ENCODE results near the gene FRMD1.

The FRMD1 gene

GRCh38 chr6:168117942-168118341, 38.9 kb upstream of the FRMD1 start:
- Histone ChIP-seq H3K27ac (replicated peaks) (no peak overlapping the region), H3K27me3 (ENCODE audit: insufficient read depth, poor library complexity, severe bottlenecking) (no peaks in the 10 kb centered on the region), H3K4me3 (replicated peaks; ENCODE audit: insufficient read depth, low read length) (no peak overlapping the region)
- no peak for DNase-seq (ENCODE audit: low read depth in 1 of 2, low spot score in 1 of 2)
- TF ChIP-seq CTCF (IDR thresholded peaks at IDR 0.05; ENCODE audit: insufficient read depth, low read length) (no peak), GABPA (IDR thresholded peaks at IDR 0.05; ENCODE audit: low read depth) (no peak)

DNA sequence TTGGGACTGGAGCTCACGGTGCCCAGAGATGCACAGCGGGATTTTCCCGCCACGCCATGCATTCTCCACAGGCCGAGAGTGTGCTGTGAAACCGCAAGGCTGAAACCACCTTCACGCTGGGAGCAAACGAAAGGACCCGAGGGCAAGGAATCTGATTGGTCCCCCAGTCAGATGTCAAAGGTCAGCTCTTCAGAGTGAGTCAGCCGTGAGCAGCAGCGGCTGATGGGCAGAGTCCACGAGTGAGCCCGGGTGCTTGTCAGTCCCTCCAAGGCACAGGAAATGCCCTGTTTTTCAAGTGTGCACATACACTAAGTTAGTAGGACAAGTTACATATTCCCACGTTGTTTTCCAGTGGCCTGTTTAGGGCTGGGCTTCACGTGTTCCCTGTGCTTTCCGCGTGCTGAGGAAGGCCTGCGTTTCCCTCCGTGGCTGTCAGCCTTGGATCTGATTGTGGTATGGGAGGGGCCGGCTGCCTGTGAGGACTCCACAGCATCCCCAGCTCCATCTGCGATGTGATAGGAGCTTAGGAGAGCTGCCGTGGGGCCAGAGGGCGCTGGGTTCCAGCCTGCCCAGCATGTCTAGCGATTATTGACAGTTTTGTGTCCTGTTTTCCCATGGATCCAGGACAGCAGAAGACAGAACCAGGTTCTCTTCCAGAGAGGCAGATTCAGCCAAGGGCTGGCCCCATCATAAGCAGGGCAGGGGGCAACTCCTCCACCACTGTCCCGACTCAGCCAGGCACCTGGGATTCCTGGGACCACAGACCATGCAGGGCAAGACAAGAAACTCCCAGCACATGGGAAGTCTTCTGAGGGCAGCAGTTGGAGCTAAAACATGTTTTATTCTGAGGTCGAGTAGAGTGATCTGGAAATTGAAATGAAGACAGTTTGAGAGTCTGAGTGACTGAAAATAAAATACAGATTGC, 38.2 kb upstream of the FRMD1 start:
- Histone ChIP-seq H3K27ac (replicated peaks) (no peak overlapping the region), H3K27me3 (ENCODE audit: insufficient read depth, poor library complexity, severe bottlenecking) (no peaks in the 10 kb centered on the region), H3K4me3 (replicated peaks; ENCODE audit: insufficient read depth, low read length) (no peak overlapping the region)
- no peak for DNase-seq (ENCODE audit: low read depth in 1 of 2, low spot score in 1 of 2)
- TF ChIP-seq POLR2AphosphoS5 (IDR thresholded peaks at IDR 0.05; ENCODE audit: low read depth): no peak
- no peak for TF ChIP-seq CTCF (IDR thresholded peaks at IDR 0.05; ENCODE audit: insufficient read depth, low read length)
- TF ChIP-seq REST (IDR thresholded peaks at IDR 0.05; ENCODE audit: insufficient replicate concordance, low read depth): no peak
- no peak for TF ChIP-seq SPI1 (IDR thresholded peaks at IDR 0.05; ENCODE audit: borderline replicate concordance, low read depth)
- TF ChIP-seq GABPA (IDR thresholded peaks at IDR 0.05; ENCODE audit: low read depth): no peak

DNA sequence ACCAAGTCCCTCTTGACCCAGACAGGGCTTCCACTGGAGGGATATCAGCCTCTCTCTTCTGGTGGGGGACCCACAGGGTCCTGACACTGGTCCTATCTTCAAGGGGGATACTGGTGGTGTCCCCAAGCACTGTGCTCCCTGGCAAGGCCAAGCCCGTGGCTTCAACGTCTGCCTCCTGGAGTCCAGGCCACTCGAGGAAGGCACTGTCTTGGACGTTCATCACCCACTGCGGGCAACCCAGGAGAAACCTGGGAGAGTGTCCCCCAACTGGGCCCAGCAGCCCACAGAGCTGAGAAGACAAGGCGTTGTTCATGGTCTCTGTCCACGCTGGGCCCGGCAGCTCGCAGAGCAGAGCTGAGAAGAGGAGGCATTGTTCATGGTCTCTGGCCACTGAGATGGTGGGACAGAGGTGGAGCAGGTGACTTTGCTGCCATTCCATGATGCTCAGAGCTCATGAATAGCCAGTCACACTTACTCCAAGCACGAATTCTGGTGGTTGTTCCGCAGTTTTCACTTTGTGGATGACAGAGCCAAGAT, 37.5 kb upstream of the FRMD1 start:
- TF ChIP-seq SPI1 (IDR thresholded peaks at IDR 0.05; ENCODE audit: borderline replicate concordance, low read depth) (no peak), REST (IDR thresholded peaks at IDR 0.05; ENCODE audit: insufficient replicate concordance, low read depth) (no peak), GABPA (IDR thresholded peaks at IDR 0.05; ENCODE audit: low read depth) (no peak), POLR2AphosphoS5 (IDR thresholded peaks at IDR 0.05; ENCODE audit: low read depth) (no peak), CTCF (IDR thresholded peaks at IDR 0.05; ENCODE audit: insufficient read depth, low read length) (no peak)
- Histone ChIP-seq H3K4me3 (replicated peaks; ENCODE audit: insufficient read depth, low read length) (no peak overlapping the region), H3K27me3 (ENCODE audit: insufficient read depth, poor library complexity, severe bottlenecking) (no peaks in the 10 kb centered on the region), H3K27ac (replicated peaks) (no peak overlapping the region)
- no peak for DNase-seq (ENCODE audit: low read depth in 1 of 2, low spot score in 1 of 2)
